GM18951 (cell line): Measurements from ENCODE around the gene FAM200B.
A peak's percentile ranks its signal among the peaks of the same experiment; 100 is the strongest.

ENCODE experiments used
- POLR2A ChIP-seq: IDR thresholded peaks from 4 replicates; pipeline ENCODE4 v1.6.1; 2011; ENCODE audit warnings: mild to moderate bottlenecking; ENCODE audit not compliant: insufficient read length, insufficient read depth; ENCODE audit errors: extremely low read depth
- in situ Hi-C: fragments of 300-500 bp; cut with MboI; formaldehyde crosslinking; loops from one replicate; pipeline ENCODE4 v1.12.0; 2022; ENCODE audit warnings: low sequenced_read_pairs, mixed read lengths, inconsistent platforms; ENCODE audit not compliant: unreplicated experiment

The FAM200B gene

DNA sequence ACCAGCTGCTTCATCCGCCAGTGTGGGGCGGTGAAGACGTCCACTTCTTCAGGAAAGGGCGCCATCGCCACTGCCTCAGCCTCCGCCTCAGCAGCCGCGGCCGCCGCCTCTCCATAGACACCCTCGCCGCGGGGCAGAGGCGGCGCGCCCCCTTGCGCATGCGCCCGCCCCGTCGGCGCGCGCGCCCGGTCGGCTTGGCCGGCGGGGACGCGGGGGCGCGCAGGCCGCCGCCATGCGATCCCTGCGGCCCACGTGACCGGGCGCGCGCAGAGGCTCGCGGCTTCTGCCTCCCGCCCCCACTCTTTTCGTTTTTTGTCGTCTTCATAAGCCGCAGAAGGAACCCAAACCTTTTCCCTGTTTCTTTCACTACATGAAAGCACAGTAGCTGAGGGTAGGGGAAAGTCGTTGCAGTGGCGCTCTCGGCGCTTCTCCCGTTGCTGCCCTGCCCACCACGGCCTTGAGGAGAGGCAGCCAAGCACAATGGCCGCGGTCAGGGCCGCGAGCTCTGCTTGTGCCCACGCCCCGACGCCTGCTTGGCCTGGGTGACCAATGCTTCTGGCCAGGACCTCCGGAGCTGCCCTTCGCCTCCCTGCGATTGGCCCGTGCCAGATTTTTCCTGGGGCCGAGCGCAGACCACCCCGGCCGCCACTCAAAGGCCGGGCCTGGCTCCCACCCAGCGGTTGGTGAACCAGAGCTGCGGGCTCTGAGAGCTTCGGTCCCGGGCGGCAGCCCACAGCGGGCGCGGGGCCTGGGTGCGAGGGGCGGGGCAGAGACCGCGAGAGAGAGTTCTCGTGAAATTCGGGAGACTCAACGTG lies 26.2 kb upstream of the FAM200B start, which contains the start of gene FBXL5:
TSS of gene FBXL5 (minus strand) at position 135 of the 815 bp plus-strand sequence. CDS start at position 65, 70 bp downstream.
- TF ChIP-seq POLR2A = peak; percentile 90
- in situ Hi-C loops = loop anchor here (25.0 kb wide), 1 partner anchor 418 kb away; no protein-coding TSS in a partner anchor

DNA sequence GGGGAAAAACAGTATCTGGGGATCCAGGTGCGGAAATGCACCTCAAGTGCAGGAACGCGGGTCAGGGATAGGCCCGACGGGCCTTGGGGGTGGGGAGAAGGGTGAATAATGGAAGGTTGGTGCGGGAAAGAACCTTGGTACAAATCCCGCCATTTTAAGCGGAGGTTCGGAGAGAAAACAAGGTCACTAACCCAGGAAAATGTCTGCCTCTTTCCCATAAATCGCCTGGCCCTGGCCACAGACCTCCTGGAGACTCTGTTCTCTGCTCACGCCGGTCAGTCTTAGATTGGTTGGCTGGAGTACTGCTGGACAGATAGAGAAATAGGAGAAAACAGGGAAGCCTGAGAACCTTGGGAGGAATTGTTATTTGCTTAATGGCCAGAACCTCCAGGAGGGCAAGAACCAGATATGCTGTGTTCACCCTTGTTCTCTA lies 25.6 kb upstream of the FAM200B start:
- in situ Hi-C loops = loop anchor here (25.0 kb wide), 1 partner anchor 419 kb away; no protein-coding TSS in a partner anchor
- no peak for TF ChIP-seq POLR2A

DNA sequence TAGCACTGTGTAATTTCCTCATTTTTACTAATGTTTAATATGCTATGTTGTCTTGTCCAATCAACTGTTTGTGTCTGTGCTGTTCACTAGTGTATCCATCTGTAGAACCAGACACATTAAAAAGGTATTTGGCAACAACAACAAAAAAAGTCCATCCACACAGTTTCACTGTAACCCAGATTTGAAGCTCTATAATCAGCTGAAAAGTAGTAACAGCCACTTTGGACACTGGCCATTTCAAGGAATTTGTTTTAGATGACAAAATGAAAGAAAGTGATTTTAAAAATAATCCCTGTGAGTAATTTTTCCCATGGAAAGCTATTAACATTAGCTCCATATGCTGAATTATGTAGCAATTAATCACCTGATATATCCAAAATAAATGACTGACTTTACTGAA lies 24.3 kb upstream of the FAM200B start:
- no peak for TF ChIP-seq POLR2A
- in situ Hi-C loops = loop anchor here (25.0 kb wide), 1 partner anchor 420 kb away; no protein-coding TSS in a partner anchor

DNA sequence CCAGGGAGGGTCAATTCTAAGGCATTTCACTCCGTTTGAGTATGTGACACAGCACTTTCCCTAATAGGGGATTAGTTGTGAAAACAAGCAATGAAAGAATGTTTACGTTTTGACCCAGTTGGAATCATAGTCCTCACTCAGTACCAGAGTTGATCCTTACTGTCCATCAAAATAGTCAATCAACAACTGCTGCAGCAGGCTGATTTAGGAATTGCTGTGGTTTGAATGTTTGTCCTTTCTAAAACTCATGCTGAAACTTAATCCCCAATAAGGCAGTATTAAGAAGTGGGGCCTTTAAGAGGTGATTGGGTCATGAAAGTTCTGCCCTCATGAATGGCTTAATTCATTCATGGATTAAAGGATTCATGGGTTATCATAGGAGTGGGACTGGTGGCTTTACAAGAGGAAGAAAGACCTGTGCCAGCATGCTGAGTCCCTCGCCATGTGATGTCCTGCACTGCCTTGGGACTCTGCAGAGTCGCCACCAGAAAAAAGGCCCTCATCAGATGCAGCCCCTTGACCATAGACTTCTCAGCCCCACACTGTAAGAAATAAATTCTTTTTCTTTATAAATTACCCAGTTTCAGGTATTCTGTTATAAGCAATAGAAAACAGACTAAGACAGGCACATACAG lies 23.4 kb upstream of the FAM200B start:
- in situ Hi-C loops = loop anchor here (25.0 kb wide), 1 partner anchor 421 kb away; no protein-coding TSS in a partner anchor
- TF ChIP-seq POLR2A = no peak

DNA sequence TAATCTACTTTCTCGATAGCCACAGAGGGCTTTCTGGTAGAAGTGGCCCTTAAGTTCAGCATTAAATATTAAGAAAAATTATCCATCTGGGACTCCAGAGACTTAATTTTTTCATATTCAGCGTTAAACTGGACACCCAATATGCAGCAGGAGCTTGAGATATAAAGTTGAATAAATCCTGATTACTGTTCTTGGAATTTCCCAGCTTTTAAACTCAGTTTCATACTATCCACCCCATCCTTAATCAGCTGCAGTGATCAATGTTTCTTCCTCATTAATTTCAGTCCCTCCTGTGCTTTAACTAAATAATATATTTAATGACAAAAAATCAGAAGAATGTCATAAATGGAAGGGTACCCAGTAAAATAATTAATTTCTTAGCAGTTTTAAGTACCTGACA lies 22.8 kb upstream of the FAM200B start:
- in situ Hi-C loops = loop anchor here (25.0 kb wide), 1 partner anchor 421 kb away; no protein-coding TSS in a partner anchor
- no peak for TF ChIP-seq POLR2A

DNA sequence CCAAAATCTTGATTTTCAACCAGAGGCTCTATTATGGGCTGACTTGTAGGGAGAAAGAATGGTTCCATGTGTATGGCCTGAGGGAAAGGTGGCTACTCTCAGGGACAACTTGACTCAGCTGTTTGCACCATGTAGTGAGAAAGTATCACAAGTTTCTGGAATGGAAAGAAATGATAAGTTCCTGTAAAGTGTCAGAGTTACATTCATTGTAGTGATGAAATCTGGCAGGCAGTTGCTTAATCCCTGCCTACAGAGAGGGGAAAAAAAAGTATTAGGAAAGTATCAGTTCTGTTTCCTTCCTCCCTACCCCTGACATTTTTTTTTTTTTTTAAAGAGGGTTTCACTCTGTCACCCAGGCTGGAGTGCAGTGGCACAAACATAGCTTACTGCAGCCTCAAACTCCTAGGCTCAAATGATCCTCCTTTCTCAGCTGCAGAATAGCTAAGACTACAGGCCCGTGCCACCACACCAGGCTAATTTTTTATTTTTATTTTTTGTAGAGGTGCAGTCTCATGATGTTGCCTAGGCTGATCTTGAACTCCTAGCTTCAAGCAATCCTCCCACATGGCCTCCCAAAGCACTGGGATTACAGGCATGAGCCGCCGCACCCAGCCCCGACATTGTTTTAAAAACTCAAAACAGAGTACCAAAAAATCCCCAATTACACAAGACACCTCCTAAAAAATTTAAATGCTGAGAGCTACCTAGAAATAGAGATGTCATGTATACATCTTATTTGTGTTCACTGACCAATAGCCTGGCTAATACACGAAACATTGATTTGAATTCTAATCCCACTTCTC lies 21.7 kb upstream of the FAM200B start:
- in situ Hi-C loops = loop anchor here (25.0 kb wide), 1 partner anchor 423 kb away; no protein-coding TSS in a partner anchor
- TF ChIP-seq POLR2A = no peak

DNA sequence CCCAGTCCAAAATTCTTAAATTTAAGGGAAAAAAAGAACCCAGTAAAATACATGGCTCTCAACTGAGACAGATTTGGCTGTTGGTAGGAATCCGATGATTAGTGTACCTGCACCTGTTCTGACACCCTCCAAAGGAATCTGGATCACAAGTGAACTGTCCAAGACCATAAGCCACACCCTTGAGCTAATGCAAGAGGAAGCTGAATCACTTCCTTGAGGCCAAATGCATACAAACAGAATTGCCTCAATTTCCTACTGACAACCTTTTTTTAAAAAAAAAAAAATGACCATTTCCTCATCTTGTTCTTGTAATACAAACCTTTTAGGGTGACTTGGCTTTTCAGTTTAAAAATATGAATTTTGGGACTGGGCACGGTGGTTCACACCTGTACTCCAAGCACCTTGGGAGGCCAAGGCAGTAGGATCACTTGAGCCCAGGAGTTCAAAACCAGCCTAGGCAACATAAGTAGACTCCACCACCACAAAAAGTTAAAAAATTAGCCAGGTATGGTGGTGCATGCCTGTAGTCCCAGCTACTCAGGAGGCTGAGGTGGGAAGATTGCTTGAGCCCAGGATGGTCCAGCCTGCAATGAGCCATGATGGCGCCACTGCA lies 15.8 kb upstream of the FAM200B start:
- no peak for TF ChIP-seq POLR2A

DNA sequence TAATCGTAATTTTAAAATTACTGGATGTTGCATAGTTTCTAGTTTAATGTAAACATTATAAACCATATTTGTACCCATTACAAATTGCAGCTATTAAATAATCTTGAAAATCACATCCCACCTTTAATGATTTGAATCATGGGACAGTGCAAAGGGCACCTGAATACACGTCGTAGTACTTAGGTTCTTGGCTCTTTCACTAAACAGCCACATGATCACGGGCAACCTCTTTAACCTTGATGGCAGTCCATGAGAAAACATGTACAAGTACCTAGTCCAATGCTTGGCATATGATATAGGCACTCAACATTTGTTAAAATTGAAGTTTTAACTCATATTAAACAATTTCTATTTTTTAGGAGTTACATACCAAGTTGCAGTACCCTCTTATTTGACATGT lies 14.6 kb upstream of the FAM200B start:
- in situ Hi-C loops = loop anchor here (25.0 kb wide), 1 partner anchor 430 kb away; no protein-coding TSS in a partner anchor
- no peak for TF ChIP-seq POLR2A

More for the DNA sequence above, 15.8 kb upstream of the FAM200B start:
- in situ Hi-C loops = loop anchor here (25.0 kb wide), 1 partner anchor 429 kb away; no protein-coding TSS in a partner anchor

DNA sequence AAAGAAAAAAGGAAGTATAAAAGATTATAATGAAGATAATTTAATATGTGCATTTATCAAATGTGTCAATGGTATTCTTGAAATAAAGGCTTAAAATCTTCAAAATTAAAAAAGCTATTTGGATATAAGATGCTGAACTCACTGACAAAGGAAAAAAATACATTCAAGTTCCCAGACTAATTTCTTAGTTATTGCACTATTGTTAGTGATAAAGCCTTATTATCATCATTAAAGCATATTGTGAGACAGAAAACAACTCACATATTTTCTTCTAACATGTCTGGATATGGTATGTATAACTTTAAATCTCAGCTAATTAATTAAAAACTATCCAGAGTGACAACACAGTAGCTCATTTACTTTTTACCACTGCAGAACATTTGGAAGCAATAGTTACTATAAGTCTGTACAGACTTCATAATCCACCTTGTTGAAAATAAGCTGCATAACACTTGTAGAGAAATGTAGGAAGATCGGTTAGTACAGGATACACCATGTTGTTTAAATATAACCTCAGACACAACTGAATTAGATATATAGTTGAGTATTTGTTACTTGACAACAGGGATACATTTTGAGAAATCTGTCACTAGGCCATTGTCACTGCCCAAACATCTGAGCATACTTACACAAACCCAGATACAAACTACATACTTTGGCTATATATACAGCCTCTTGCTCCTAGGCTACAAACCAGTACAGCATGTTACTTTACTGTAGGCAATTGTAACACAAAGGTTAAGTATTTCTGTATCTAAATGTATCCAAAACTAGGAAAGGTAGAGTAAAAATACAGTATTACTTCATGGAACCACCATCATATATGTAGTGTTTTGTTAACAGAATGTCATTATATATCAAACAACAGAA lies 12.8 kb upstream of the FAM200B start:
- in situ Hi-C loops = loop anchor here (25.0 kb wide), 1 partner anchor 432 kb away; no protein-coding TSS in a partner anchor
- no peak for TF ChIP-seq POLR2A

DNA sequence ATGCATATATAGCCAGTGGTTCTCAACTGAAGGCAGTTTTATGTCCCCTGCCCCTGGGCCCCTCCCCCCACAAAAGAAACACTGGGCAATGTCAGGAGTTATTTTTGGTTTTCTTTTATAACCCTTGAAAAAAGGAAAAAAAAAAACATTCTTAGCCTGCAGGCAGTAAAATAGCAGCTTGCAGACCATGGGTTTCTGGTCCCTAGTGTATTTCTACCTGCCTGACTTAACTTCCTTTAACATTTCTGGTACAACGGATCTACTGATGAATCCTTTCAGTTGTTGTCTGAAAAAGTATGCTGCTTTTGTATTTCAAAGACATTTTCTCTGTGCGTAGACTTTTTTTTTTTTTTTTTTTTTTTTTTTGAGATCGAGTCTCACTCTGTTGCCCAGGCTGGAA lies 11.1 kb upstream of the FAM200B start:
- no peak for TF ChIP-seq POLR2A
- in situ Hi-C loops = loop anchor here (25.0 kb wide), 1 partner anchor 433 kb away; no protein-coding TSS in a partner anchor

DNA sequence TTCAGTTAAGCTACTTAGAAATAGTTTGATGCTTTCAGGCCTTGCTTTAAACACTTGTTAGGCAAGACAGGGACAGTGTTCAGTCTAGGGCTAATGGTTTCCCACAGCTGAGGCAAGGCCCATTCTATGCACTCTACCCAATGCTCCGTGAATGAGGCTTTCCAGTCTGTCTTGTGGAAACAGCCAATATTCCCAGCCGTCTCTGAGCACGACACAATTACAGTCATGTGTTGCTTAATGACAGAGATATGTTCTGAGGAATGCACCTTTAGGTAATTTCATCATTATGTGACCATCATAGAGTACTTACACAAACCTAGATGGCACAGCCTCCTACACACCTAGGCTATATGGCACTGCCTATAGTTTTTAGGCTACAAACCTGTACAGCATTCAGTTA lies 9.5 kb upstream of the FAM200B start:
- in situ Hi-C loops = loop anchor here (25.0 kb wide), 1 partner anchor 435 kb away; no protein-coding TSS in a partner anchor
- no peak for TF ChIP-seq POLR2A
